ENCODE data around the gene CHID1. TPM values are rescaled to one million over a fixed set of nuclear protein-coding genes. Genes with fewer than 3 reads are reported as not detected.
A peak's percentile ranks its signal among the peaks of the same experiment; 100 is the strongest.

Gene CHID1
- total RNA-seq, 3 donors from 2014 or later, result 58.3 to 79.5 (median 68.3) TPM

DNA sequence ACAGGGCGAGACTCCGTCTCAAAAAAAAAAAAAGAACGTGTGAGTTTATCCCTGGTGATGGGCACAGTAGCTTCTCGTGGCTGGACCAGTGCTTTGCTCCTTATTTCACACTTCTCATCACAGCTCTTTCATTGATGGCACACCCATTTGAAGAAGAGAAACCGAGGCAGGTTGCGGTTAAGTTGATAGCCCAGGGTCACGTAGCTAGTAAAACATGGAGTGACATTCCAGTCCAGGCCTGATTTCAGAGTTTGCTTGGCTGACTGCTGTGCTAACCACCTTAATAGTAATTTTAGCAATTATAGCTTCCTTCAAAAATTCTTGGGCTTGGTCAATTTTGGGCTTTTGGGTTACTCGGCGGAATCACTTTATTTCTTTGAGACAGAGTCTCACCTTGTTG, 40.9 kb upstream of the CHID1 start:
- TF ChIP-seq POLR2A (IDR thresholded peaks at IDR 0.05), result no peak
- TF ChIP-seq, protein P1, sequence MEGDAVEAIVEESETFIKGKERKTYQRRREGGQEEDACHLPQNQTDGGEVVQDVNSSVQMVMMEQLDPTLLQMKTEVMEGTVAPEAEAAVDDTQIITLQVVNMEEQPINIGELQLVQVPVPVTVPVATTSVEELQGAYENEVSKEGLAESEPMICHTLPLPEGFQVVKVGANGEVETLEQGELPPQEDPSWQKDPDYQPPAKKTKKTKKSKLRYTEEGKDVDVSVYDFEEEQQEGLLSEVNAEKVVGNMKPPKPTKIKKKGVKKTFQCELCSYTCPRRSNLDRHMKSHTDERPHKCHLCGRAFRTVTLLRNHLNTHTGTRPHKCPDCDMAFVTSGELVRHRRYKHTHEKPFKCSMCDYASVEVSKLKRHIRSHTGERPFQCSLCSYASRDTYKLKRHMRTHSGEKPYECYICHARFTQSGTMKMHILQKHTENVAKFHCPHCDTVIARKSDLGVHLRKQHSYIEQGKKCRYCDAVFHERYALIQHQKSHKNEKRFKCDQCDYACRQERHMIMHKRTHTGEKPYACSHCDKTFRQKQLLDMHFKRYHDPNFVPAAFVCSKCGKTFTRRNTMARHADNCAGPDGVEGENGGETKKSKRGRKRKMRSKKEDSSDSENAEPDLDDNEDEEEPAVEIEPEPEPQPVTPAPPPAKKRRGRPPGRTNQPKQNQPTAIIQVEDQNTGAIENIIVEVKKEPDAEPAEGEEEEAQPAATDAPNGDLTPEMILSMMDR (IDR thresholded peaks at IDR 0.05), result no peak
- no peak for TF ChIP-seq POLR2AphosphoS5 (IDR thresholded peaks at IDR 0.05)
- intact Hi-C loops (cut with DNase I; ENCODE audit: low total_unique reads), result no loop called here
- Histone ChIP-seq H3K9me3 (peaks cover 7 to 12% of the 10 kb centered on the region in 2 donors), H3K36me3 (no peaks in the 10 kb centered on the region), H3K27me3 (no peaks in the 10 kb centered on the region), H3K27ac (no peak overlapping the region), H3K4me1 (peaks cover 0 to 13% of the 10 kb centered on the region in 2 donors), H3K4me3 (no peak overlapping the region)
- no peak for DNase-seq (ENCODE audit: low spot score in 2 of 2)

DNA sequence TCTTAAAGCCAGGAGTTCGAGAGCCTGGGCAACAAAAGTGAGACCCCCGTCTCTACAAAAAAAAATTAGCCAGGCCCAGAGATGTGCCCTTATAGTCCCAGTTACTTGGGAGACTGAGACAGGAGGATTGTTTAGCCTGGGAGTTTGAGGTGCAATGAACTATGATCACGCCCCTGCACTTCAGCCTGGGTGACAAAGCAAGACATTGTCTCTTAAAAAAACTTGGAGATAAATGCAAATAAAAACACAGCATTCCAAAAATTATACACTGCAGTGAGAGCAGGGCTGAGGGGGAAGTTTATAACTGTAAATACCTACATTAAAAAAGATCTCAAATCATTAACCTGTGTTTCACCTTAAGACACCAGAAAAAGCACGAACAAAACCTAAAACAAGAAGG, 37.1 kb upstream of the CHID1 start:
- intact Hi-C loops (cut with DNase I; ENCODE audit: low total_unique reads), result no loop called here
- H3K27ac ChIP-seq, result no peak overlapping the region
- H3K9me3 ChIP-seq, result peaks cover 7 to 12% of the 10 kb centered on the region in 2 donors
- TF ChIP-seq POLR2A (IDR thresholded peaks at IDR 0.05) (no peak), POLR2AphosphoS5 (IDR thresholded peaks at IDR 0.05) (no peak)
- TF ChIP-seq, protein P1 (IDR thresholded peaks at IDR 0.05), result no peak
- no peak for DNase-seq (ENCODE audit: low spot score in 2 of 2)
- H3K27me3 ChIP-seq, result no peaks in the 10 kb centered on the region
- H3K36me3 ChIP-seq, result no peaks in the 10 kb centered on the region
- H3K4me1 ChIP-seq, result no peaks in the 10 kb centered on the region
- no peak overlapping the region for H3K4me3 ChIP-seq

- H3K9me3 ChIP-seq, result peaks cover 7 to 12% of the 10 kb centered on the region in 2 donors
- no peaks in the 10 kb centered on the region for H3K36me3 ChIP-seq
- intact Hi-C loops (cut with DNase I; ENCODE audit: low total_unique reads), result no loop called here
- no peaks in the 10 kb centered on the region for H3K4me1 ChIP-seq
- no peak for DNase-seq (ENCODE audit: low spot score in 2 of 2)
- H3K27ac ChIP-seq, result no peak overlapping the region
- H3K27me3 ChIP-seq, result no peaks in the 10 kb centered on the region
- H3K4me3 ChIP-seq, result no peak overlapping the region
- no peak for TF ChIP-seq POLR2AphosphoS5 (IDR thresholded peaks at IDR 0.05)
- TF ChIP-seq, protein P1 (IDR thresholded peaks at IDR 0.05), result no peak
- TF ChIP-seq POLR2A (IDR thresholded peaks at IDR 0.05), result no peak
These were observed 35.4 kb upstream of the CHID1 start for GRCh38 chr11:945986-946385.

DNA sequence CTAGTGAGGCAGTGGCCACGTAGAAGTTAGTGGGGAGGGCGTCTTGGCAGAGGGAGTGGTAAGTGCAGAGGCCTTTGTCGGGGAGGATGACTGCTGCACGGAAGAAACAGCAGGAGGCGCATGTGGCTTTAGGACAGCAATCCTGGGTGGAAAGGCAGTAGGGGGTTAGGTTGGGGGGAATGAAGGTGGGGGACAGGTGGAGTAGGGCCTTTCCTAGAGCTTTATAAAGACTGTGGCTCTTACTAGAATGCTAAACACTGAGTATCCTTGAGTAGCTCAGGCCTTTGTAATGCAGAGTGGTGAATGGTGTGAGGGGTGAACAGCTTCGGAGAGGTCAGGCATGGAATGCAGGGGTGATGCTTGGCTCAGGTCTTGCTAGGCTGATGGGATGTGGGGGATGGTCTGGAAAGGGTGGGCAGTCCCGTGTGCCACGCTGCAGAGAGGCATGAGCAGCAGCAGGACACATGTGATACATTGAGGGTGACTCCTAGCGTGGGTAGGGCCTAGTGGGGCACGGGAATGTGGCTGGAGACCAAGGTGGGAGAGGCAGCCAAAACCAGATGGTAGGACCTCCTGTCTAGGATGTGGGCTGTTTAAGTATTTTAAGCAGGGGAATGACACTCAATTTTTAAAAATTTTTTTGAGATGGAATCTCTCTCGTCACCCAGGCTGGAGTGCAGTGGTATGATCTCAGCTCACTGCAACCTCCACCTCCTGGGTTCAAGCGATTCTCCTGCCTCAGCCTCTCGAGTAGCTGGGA, 34.3 kb upstream of the CHID1 start:
- DNase-seq (ENCODE audit: low spot score in 2 of 2), result no peak
- Histone ChIP-seq H3K4me1 (no peaks in the 10 kb centered on the region), H3K27me3 (no peaks in the 10 kb centered on the region), H3K9me3 (peaks cover 7 to 10% of the 10 kb centered on the region in 2 donors), H3K4me3 (no peak overlapping the region), H3K27ac (no peak overlapping the region), H3K36me3 (no peaks in the 10 kb centered on the region)
- intact Hi-C loops (cut with DNase I; ENCODE audit: low total_unique reads), result no loop called here
- TF ChIP-seq POLR2A (IDR thresholded peaks at IDR 0.05), result no peak
- TF ChIP-seq POLR2AphosphoS5 (IDR thresholded peaks at IDR 0.05), result no peak
- TF ChIP-seq, protein P1 (IDR thresholded peaks at IDR 0.05), result no peak

DNA sequence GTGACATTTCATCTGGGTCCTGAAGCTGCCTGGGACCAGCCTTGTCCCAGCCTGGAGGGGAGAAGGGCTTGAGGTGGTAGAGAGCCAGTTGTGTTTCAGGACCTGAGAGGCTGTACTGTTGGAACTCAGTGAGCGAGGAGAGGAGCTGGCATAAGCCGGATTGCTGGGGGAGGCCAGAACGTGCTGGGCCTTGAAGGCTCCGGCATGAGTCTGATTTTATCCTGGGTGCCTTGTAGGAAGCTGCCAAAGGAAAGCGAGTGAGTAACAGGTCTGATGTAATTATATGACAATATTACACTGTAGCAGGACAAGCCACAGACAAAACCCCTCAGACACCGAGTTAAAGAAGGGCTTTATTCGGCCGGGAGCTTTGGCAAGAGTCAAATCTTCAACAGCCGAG, 32.2 kb upstream of the CHID1 start:
- DNase-seq (ENCODE audit: low spot score in 2 of 2), result no peak
- Histone ChIP-seq H3K4me1 (no peaks in the 10 kb centered on the region), H3K27ac (peak overlapping the region in 1 of 2 donors; percentile 29), H3K9me3 (no peaks in the 10 kb centered on the region), H3K36me3 (no peaks in the 10 kb centered on the region), H3K27me3 (no peaks in the 10 kb centered on the region), H3K4me3 (no peak overlapping the region)
- TF ChIP-seq POLR2A (IDR thresholded peaks at IDR 0.05), result no peak
- TF ChIP-seq POLR2AphosphoS5 (IDR thresholded peaks at IDR 0.05), result no peak
- TF ChIP-seq, protein P1 (IDR thresholded peaks at IDR 0.05), result no peak
- intact Hi-C loops (cut with DNase I; ENCODE audit: low total_unique reads), result no loop called here

Measured in breast epithelium (tissue), 4 donors.